Karpas-422 (cell line): ENCODE measurements around the gene KRTAP10-4. TPM values are rescaled to one million over a fixed set of nuclear protein-coding genes. Genes with fewer than 3 reads are reported as not detected.
"Not testable (repeated sequence)": the region's sequence is repeated elsewhere in the genome, so short reads cannot be mapped to it uniquely, and the experiment has no call there.

Experiments
- DNase-seq: peaks from one replicate; pipeline ENCODE4 v3.0.0-alpha.2; 2015
- H2AFZ ChIP-seq: fragments of 200-600 bp; sonication (generic); 2 replicates; pipeline ENCODE4 v1.6.1; 2014; ENCODE audit warnings: antibody characterized with exemption, low read length, mixed read lengths
- H3K27ac ChIP-seq: fragments of 200-600 bp; sonication (generic); 2 replicates; pipeline ENCODE4 v1.5.1; 2014; ENCODE audit warnings: mild to moderate bottlenecking, low read length, moderate library complexity
- H3K27me3 ChIP-seq: fragments of 200-600 bp; sonication (generic); 2 replicates; pipeline ENCODE4 v1.6.1; 2014; ENCODE audit warnings: low read length, mixed read lengths
- H3K36me3 ChIP-seq: fragments of 200-600 bp; sonication (generic); 2 replicates; pipeline ENCODE4 v1.6.1; 2014; ENCODE audit warnings: low read length, mixed read lengths; ENCODE audit not compliant: insufficient read depth
- H3K4me1 ChIP-seq: fragments of 200-600 bp; sonication (generic); 2 replicates; pipeline ENCODE4 v1.6.1; 2014; ENCODE audit warnings: mild to moderate bottlenecking, low read length, mixed read lengths
- H3K4me2 ChIP-seq: fragments of 200-600 bp; sonication (generic); 2 replicates; pipeline ENCODE4 v1.6.1; 2014; ENCODE audit warnings: low read length, low read depth, mild to moderate bottlenecking; ENCODE audit not compliant: poor library complexity, severe bottlenecking
- H3K4me3 ChIP-seq: fragments of 200-600 bp; sonication (generic); 2 replicates; pipeline ENCODE4 v1.5.1; 2014; ENCODE audit warnings: mild to moderate bottlenecking, antibody characterized with exemption, low read length, mixed read lengths
- H3K79me2 ChIP-seq: fragments of 200-600 bp; sonication (generic); 2 replicates; pipeline ENCODE4 v1.6.1; 2014; ENCODE audit warnings: mild to moderate bottlenecking, low read length, mixed read lengths
- H3K9ac ChIP-seq: fragments of 200-600 bp; sonication (generic); 2 replicates; pipeline ENCODE4 v1.6.0; 2014; ENCODE audit warnings: low read length
- H3K9me2 ChIP-seq: fragments of 200-600 bp; sonication (generic), shearing (Covaris generic); replicated peaks from 2 replicates; pipeline ENCODE4 v1.6.0; 2014; ENCODE audit warnings: mild to moderate bottlenecking, low read length, moderate library complexity; ENCODE audit not compliant: insufficient read depth
- H3K9me3 ChIP-seq: fragments of 300-700, 200-600 bp; sonication (generic); 2 replicates; pipeline ENCODE4 v1.6.1; 2014; ENCODE audit warnings: low read length, mixed read lengths
- H4K20me1 ChIP-seq: fragments of 200-600 bp; sonication (generic); 2 replicates; pipeline ENCODE4 v1.6.1; 2014; ENCODE audit warnings: mild to moderate bottlenecking, antibody characterized with exemption, low read length, low read depth; ENCODE audit not compliant: insufficient read depth
- total RNA-seq: library from RNA; depleted of rRNA; stranded (reverse); fragments of >200 nt; shearing (Covaris generic); gene quantifications from 2 replicates; pipeline ENCODE4 v1.2.3, GENCODE V29; 2014; ENCODE audit warnings: low replicate concordance

Gene KRTAP10-4
- total RNA-seq, 1 experiment from 2014 or later, result not detected

GRCh38 chr21:44585892-44586291 lies 12.4 kb downstream of the KRTAP10-4 start:
- Histone ChIP-seq H3K27ac (no peak overlapping the region), H3K27me3 (no peaks in the 10 kb centered on the region), H3K36me3 (no peaks in the 10 kb centered on the region), H4K20me1 (no peaks in the 10 kb centered on the region), H3K9me2 (no peaks in the 10 kb centered on the region), H3K4me2 (no peak overlapping the region), H3K4me1 (no peaks in the 10 kb centered on the region), H3K79me2 (no peaks in the 10 kb centered on the region), H3K9ac (no peak overlapping the region), H3K9me3 (no peaks in the 10 kb centered on the region), H3K4me3 (no peak overlapping the region), H2AFZ (no peak overlapping the region)
- no peak for DNase-seq

- H3K4me3 ChIP-seq, result no peak overlapping the region
- DNase-seq, result no peak
- H3K27ac ChIP-seq, result no peak overlapping the region
- H3K9me3 ChIP-seq, result no peaks in the 10 kb centered on the region
- no peaks in the 10 kb centered on the region for H3K9me2 ChIP-seq
- H3K36me3 ChIP-seq, result no peaks in the 10 kb centered on the region
- H3K79me2 ChIP-seq, result no peaks in the 10 kb centered on the region
- no peaks in the 10 kb centered on the region for H3K27me3 ChIP-seq
- H3K4me1 ChIP-seq, result no peaks in the 10 kb centered on the region
- no peak overlapping the region for H2AFZ ChIP-seq
- H3K9ac ChIP-seq, result no peak overlapping the region
- H4K20me1 ChIP-seq, result no peaks in the 10 kb centered on the region
- H3K4me2 ChIP-seq, result no peak overlapping the region
Measured at GRCh38 chr21:44589094-44589493, 15.6 kb downstream of the KRTAP10-4 start.

- Histone ChIP-seq H3K4me3 (no peak overlapping the region), H3K79me2 (no peaks in the 10 kb centered on the region), H3K4me2 (no peak overlapping the region), H3K27ac (no peak overlapping the region), H3K9ac (no peak overlapping the region), H3K36me3 (no peaks in the 10 kb centered on the region), H3K9me3 (no peaks in the 10 kb centered on the region), H3K4me1 (no peaks in the 10 kb centered on the region), H3K27me3 (no peaks in the 10 kb centered on the region), H3K9me2 (no peaks in the 10 kb centered on the region), H4K20me1 (no peaks in the 10 kb centered on the region), H2AFZ (no peak overlapping the region)
- no peak for DNase-seq
Measured at GRCh38 chr21:44589586-44590305, 16.2 kb downstream of the KRTAP10-4 start.

GRCh38 chr21:44590311-44590721 lies 16.8 kb downstream of the KRTAP10-4 start:
- Histone ChIP-seq H3K4me2 (no peak overlapping the region), H3K4me1 (no peaks in the 10 kb centered on the region), H3K9ac (no peak overlapping the region), H4K20me1 (no peaks in the 10 kb centered on the region), H2AFZ (no peak overlapping the region), H3K36me3 (no peaks in the 10 kb centered on the region), H3K27ac (no peak overlapping the region), H3K79me2 (no peaks in the 10 kb centered on the region), H3K27me3 (no peaks in the 10 kb centered on the region), H3K9me3 (no peaks in the 10 kb centered on the region), H3K9me2 (no peaks in the 10 kb centered on the region), H3K4me3 (no peak overlapping the region)
- DNase-seq, result no peak

GRCh38 chr21:44590897-44591800 lies 17.6 kb downstream of the KRTAP10-4 start:
- not testable (repeated sequence) for H3K9ac ChIP-seq, H3K27me3 ChIP-seq, H3K9me3 ChIP-seq, H3K4me3 ChIP-seq, H3K4me2 ChIP-seq, H3K36me3 ChIP-seq, H3K4me1 ChIP-seq, H3K79me2 ChIP-seq, DNase-seq, H4K20me1 ChIP-seq, H3K9me2 ChIP-seq, H2AFZ ChIP-seq, H3K27ac ChIP-seq

- not testable (repeated sequence) for H3K27me3 ChIP-seq, H3K4me1 ChIP-seq, H3K9me2 ChIP-seq, H3K9ac ChIP-seq, H2AFZ ChIP-seq, H3K4me3 ChIP-seq, DNase-seq, H4K20me1 ChIP-seq, H3K9me3 ChIP-seq, H3K36me3 ChIP-seq, H3K4me2 ChIP-seq, H3K27ac ChIP-seq, H3K79me2 ChIP-seq
Measured at GRCh38 chr21:44591801-44592130, 18.2 kb downstream of the KRTAP10-4 start.

GRCh38 chr21:44592446-44593311 lies 19.1 kb downstream of the KRTAP10-4 start, which contains the start of gene KRTAP10-6:
Gene KRTAP10-6 (minus strand): TSS chr21:44592505. CDS start chr21:44592484, 21 bp downstream.
- Histone ChIP-seq H2AFZ (no peak within 1 kb of the TSS), H3K9me3 (no peaks in the 10 kb centered on the region), H3K27me3 (no peaks in the 10 kb centered on the region), H3K27ac (no peak within 1 kb of the TSS), H4K20me1 (no peaks in the 10 kb centered on the region), H3K9ac (no peak within 1 kb of the TSS), H3K4me1 (no peaks in the 10 kb centered on the region), H3K4me2 (no peak within 1 kb of the TSS), H3K9me2 (no peaks in the 10 kb centered on the region), H3K4me3 (no peak within 1 kb of the TSS), H3K36me3 (no peaks in the 10 kb centered on the region), H3K79me2 (no peaks in the 10 kb centered on the region)
- DNase-seq, result no peak
